GM12873 (cell line): ENCODE measurements around the gene OTOGL.

Experiments used
- TF ChIP-seq, protein P1 (sequence below): IDR thresholded peaks from 2 replicates; pipeline ENCODE4 v1.5.1; 2012; ENCODE audit warnings: low read depth, mild to moderate bottlenecking, moderate library complexity, low read length, control low read depth; ENCODE audit not compliant: insufficient read depth; ENCODE audit errors: missing control alignments

Gene OTOGL

DNA sequence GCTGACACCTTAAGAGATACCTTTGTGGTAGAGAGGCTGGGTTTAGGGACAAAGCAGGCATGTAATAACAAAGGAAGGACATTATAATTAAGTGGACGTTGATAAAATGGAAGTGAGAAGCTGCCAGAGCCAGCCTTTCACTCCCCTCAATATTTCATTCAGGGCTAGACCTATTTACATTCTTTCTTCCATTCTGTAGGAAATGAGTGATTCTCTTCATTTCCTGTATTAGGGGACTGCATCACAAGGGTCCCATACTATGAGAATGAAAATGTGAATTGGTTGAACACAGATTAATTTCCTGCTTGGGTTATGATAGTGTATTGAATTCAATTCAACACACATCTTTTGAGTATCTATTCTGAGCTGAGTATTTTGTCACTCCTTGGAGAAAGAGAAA is 143.0 kb downstream of the OTOGL start:
- TF ChIP-seq, protein P1, sequence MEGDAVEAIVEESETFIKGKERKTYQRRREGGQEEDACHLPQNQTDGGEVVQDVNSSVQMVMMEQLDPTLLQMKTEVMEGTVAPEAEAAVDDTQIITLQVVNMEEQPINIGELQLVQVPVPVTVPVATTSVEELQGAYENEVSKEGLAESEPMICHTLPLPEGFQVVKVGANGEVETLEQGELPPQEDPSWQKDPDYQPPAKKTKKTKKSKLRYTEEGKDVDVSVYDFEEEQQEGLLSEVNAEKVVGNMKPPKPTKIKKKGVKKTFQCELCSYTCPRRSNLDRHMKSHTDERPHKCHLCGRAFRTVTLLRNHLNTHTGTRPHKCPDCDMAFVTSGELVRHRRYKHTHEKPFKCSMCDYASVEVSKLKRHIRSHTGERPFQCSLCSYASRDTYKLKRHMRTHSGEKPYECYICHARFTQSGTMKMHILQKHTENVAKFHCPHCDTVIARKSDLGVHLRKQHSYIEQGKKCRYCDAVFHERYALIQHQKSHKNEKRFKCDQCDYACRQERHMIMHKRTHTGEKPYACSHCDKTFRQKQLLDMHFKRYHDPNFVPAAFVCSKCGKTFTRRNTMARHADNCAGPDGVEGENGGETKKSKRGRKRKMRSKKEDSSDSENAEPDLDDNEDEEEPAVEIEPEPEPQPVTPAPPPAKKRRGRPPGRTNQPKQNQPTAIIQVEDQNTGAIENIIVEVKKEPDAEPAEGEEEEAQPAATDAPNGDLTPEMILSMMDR, result no peak

DNA sequence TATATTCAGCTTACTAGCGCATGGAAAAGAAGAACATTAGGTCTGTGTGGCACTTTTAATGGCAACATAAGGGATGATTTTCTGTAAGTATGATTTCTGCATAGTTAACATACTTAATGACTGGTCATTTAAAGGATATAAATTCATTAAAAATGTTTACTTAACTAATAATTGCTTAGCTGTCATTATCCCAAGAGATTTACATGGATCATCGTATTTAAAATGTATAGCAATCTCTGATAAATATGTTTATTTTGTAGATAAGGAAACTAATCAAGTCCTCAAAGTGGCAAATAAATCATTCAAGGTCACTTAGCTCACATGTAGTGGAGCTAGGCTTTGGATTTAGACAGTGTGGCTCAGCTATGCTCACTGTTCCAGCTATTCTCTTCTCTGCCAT is 158.6 kb downstream of the OTOGL start:
- TF ChIP-seq, protein P1, result no peak

DNA sequence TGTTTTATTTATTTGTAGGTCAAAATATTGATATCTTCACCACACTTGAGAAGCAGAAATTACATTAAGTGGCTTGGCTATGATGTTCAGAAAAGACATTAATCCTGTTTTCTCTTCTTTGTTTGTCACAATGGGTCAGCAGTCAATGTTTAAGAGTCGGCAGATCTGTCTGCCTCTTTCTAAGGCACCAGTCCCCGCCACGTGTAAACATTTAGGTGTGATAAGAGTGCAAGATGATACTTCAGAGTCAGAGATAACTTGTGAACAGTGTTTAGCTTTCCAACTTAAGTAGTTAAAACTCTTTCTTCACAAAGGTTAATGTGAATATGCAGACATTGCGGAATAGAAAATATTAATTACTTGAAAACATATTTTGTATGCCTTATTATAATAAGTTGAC is 160.9 kb downstream of the OTOGL start:
- TF ChIP-seq, protein P1, result no peak

DNA sequence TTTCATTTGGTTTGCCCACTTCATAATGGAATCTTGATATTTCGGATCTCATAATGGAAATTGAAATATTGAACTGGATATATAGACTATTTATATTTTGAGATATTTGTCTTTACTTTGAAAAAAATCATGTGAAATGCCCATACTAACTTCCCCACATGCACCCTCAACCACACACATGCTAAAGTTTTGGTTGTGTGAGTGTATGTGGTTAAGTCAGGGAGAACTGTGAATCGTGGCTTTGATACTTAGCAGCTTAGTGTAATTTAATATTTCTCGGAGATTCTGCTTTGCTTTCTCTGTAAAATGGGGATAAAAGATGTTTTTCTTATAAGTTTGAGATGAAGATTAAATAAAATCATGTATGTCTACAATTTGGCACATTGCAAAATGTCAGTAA is 162.1 kb downstream of the OTOGL start:
- TF ChIP-seq, protein P1, result no peak

DNA sequence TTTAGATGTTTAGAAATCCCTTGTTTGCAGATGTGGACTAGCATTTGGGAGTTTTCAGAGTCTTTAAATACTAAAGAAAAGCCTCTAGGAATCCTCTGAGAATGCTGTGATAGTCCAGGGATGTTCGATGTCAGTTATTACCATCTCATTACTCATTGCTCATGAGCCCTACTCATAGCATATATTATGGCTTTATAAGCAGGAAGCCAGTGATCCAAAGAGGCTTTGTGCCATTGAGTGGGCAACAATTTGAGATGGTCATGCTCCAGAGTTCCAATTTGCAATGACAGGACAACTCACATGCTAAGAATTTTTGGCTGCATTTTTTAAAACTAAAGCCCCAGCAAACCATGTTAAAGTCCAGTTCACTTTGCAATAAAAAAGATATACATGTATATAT is 163.0 kb downstream of the OTOGL start:
- TF ChIP-seq, protein P1, result no peak

DNA sequence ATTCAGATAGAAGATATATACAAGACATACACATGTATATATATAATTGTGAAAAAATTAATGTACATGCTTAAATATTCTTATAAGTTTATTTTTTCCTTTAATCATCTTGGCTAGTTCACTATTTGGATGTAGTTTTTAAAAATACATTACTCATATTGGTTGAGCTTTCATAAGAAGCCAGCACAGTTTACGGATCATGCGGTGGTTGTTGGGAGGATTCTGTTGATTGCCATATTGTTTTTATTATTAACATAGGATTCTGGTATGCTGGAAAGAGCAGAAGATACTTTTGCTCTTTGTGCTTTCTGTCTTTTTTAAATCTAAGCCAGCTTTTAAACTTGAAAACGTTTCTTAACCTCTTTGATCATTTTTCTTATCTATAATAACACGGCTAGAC is 163.4 kb downstream of the OTOGL start:
- TF ChIP-seq, protein P1, result no peak

DNA sequence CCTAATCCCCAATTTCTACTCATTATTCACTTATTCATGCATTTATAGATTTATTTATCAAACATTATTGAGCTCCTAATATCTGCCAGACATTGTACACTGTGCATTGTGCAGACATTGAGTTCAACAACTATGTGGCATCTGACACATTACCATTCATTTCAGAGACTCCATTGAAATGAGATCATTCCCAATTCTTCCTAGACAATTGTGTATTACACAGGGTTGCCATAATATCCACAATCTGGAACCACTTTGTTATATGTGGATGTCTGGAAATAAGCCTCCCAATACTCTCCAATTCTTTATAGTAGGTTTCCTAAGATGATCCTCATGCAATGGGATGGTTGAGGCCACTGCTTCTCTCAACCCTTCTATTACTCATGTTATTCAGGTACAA is 165.0 kb downstream of the OTOGL start:
- TF ChIP-seq, protein P1, result no peak
